Activated CD8-positive, alpha-beta memory T cell treated with anti-CD3 and anti-CD28 coated beads, Interleukin-2, amount 10 ng/mL, durations not matched to agents 7 days and 5 days (primary cell): Measurements from ENCODE around the gene HS6ST2. TPM values are rescaled to one million over a fixed set of nuclear protein-coding genes. Genes with fewer than 3 reads are reported as not detected.
"Not testable (repeated sequence)": the region's sequence is repeated elsewhere in the genome, so short reads cannot be mapped to it uniquely, and the experiment has no call there.

Experiments used
- ATAC-seq: fragments of 150-1000 bp; cut with Tn5 transposase; one replicate; pipeline ENCODE4 v1.10.0; 2021; ENCODE audit warnings: moderate library complexity
- CTCF ChIA-PET: fragments of 350-600 bp; sonication (Branson Sonifier 250); formaldehyde crosslinking; loops from one replicate; lab custom pipeline; 2021; ENCODE audit warnings: antibody characterized with exemption; lab: Charles Lee
- DNase-seq: peaks from one replicate; pipeline ENCODE4 v3.0.0-alpha.2; 2020
- H3K27ac Mint-ChIP-seq: one replicate; pipeline ENCODE4 v1.8.0; 2021; ENCODE audit warnings: mild to moderate bottlenecking, mixed read lengths
- H3K27me3 Mint-ChIP-seq: one replicate; pipeline ENCODE4 v1.8.0; 2021; ENCODE audit warnings: mixed read lengths
- H3K36me3 Mint-ChIP-seq: one replicate; pipeline ENCODE4 v1.8.0; 2021; ENCODE audit warnings: mild to moderate bottlenecking, mixed read lengths
- H3K4me1 Mint-ChIP-seq: one replicate; pipeline ENCODE4 v1.8.0; 2021; ENCODE audit warnings: mixed read lengths
- H3K4me3 Mint-ChIP-seq: one replicate; pipeline ENCODE4 v1.8.0; 2021; ENCODE audit warnings: mild to moderate bottlenecking, moderate library complexity, mixed read lengths
- H3K9me3 Mint-ChIP-seq: one replicate; pipeline ENCODE4 v1.8.0; 2022; ENCODE audit warnings: low read depth, mixed read lengths
- total RNA-seq, 2 experiments: library from RNA; stranded (reverse); gene quantifications; one replicate each; pipeline ENCODE4 v1.2.3, GENCODE V29; 2021

Gene HS6ST2
- total RNA-seq, 2 experiments from 2014 or later = 0.14 TPM; not detected in 1

- CTCF ChIA-PET = no interaction called here
- no peak overlapping the region for H3K27ac Mint-ChIP-seq
- DNase-seq = no peak
These were observed 978 bp downstream of the HS6ST2 start for GRCh38 chrX:132957211-132958090.

GRCh38 chrX:132956421-132957210 is 1.8 kb downstream of the HS6ST2 start:
- Mint-ChIP-seq H3K36me3 (no peaks in the 10 kb centered on the region), H3K27me3 (peaks cover 53% of the 10 kb centered on the region), H3K9me3 (no peaks in the 10 kb centered on the region), H3K4me3 (no peak overlapping the region), H3K27ac (no peak overlapping the region), H3K4me1 (peaks cover 1% of the 10 kb centered on the region)
- DNase-seq (no peak), ATAC-seq (no peak)
- CTCF ChIA-PET = no interaction called here

More at GRCh38 chrX:132957211-132958090, 978 bp downstream of the HS6ST2 start:
- Mint-ChIP-seq H3K9me3 (no peaks in the 10 kb centered on the region), H3K36me3 (no peaks in the 10 kb centered on the region), H3K4me1 (peaks cover 1% of the 10 kb centered on the region), H3K4me3 (no peak overlapping the region), H3K27me3 (peaks cover 51% of the 10 kb centered on the region)
- no peak for ATAC-seq

DNA sequence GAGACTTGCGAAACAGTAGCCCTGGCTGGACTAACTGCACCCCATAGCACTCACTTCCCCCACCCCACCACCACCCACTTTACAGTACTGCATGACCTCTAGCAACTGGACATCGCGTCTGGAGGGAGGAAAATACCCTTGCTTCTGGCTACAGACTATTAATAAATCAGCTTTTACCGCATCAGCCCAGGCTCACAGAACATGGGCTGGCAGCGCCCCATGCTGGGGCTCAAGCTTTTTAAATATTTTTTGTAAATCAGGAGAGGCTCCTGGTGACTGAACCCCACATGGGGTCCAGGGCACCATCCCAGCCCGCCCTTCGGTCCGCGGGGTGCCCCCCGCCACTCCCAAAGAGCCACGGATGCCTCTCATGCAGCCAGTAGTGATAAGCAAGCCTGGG is 2.7 kb downstream of the HS6ST2 start:
- H3K4me3 Mint-ChIP-seq = no peak overlapping the region
- H3K4me1 Mint-ChIP-seq = peaks cover 1% of the 10 kb centered on the region
- H3K27ac Mint-ChIP-seq = no peak overlapping the region
- DNase-seq (no peak), ATAC-seq (no peak)
- H3K9me3 Mint-ChIP-seq = no peaks in the 10 kb centered on the region
- H3K36me3 Mint-ChIP-seq = no peaks in the 10 kb centered on the region
- peaks cover 53% of the 10 kb centered on the region for H3K27me3 Mint-ChIP-seq
- CTCF ChIA-PET = no interaction called here

- no peaks in the 10 kb centered on the region for H3K36me3 Mint-ChIP-seq
- no peak for DNase-seq
- peaks cover 1% of the 10 kb centered on the region for H3K4me1 Mint-ChIP-seq
- CTCF ChIA-PET = no interaction called here
- H3K27me3 Mint-ChIP-seq = peaks cover 50% of the 10 kb centered on the region
- no peak for ATAC-seq
- no peaks in the 10 kb centered on the region for H3K9me3 Mint-ChIP-seq
- no peak overlapping the region for H3K4me3 Mint-ChIP-seq
- no peak overlapping the region for H3K27ac Mint-ChIP-seq
These were observed 4.1 kb downstream of the HS6ST2 start for GRCh38 chrX:132954323-132954722.

- Mint-ChIP-seq H3K27me3 (peaks cover 41% of the 10 kb centered on the region), H3K36me3 (no peaks in the 10 kb centered on the region), H3K27ac (no peak overlapping the region), H3K4me1 (peaks cover 1% of the 10 kb centered on the region), H3K4me3 (no peak overlapping the region), H3K9me3 (no peaks in the 10 kb centered on the region)
- DNase-seq (no peak), ATAC-seq (no peak)
- CTCF ChIA-PET = no interaction called here
These were observed 5.1 kb downstream of the HS6ST2 start for GRCh38 chrX:132953354-132953753.

DNA sequence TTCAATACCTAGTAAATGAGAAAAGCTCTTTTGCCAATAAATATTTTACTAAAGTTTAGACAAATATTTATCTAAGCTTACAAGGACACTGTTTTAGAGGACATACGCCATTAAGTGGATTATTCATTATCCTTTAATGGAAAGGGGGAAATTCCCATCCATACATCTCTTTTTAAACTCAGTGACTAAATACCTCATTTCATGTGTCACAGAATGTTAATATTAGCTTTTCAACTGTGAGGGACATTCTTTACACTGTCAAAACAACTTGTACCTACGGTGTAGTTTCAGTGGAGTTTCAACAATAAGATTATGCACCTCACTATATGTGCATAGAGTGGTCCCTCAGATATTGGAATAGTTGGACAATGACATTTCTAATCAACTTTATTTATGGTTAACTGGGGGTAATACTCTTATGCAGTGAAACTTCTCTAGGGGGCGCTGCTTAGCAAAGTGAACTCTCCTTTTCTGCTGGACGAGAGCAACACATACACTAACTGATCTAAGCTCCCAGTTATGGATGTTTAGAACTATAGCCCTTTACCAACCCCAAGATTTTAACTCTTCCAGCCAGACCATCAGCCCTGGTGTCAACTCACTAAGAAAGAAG is 9.7 kb downstream of the HS6ST2 start:
- Mint-ChIP-seq H3K9me3 (no peaks in the 10 kb centered on the region), H3K4me3 (no peak overlapping the region), H3K27me3 (peaks cover 10% of the 10 kb centered on the region), H3K36me3 (no peaks in the 10 kb centered on the region), H3K27ac (no peak overlapping the region), H3K4me1 (no peaks in the 10 kb centered on the region)
- ATAC-seq = no peak
- no peak for DNase-seq
- CTCF ChIA-PET = no interaction called here

GRCh38 chrX:132945055-132945599 is 13.3 kb downstream of the HS6ST2 start:
- H3K4me3 Mint-ChIP-seq, H3K27me3 Mint-ChIP-seq, H3K9me3 Mint-ChIP-seq, DNase-seq, ATAC-seq, H3K27ac Mint-ChIP-seq, CTCF ChIA-PET, H3K36me3 Mint-ChIP-seq, H3K4me1 Mint-ChIP-seq: not testable (repeated sequence)

DNA sequence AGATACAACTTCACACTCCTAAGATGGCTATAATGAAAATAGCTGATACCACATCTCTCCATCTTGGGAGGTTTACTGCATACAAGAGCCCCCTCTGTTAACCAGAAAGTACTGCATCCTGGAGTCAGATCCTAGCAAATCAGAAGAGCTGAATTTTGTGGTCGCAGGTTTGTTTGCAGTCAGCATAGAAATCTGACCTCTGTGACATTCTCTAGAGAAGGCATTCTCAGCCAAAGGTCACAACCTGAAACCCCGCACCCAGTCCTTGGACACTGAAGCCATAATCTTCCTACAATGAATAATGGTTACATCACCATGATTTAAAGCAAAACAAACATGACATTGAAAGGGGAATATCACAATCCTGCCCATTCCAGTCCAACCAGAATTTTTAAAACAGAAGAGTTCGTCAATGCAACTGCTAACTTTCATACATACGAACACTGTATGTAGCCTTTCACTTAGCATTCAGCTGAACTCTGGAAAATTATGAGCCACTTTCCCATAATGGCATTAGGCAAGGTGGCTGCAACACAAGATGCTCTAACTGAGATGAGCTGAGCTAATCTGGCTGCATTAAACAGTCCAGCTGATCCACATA is 17.6 kb downstream of the HS6ST2 start:
- no peak for DNase-seq
- Mint-ChIP-seq H3K4me1 (no peaks in the 10 kb centered on the region), H3K9me3 (no peaks in the 10 kb centered on the region), H3K36me3 (no peaks in the 10 kb centered on the region), H3K27me3 (no peaks in the 10 kb centered on the region), H3K4me3 (no peak overlapping the region), H3K27ac (no peak overlapping the region)
- CTCF ChIA-PET = no interaction called here
- no peak for ATAC-seq

- H3K27ac Mint-ChIP-seq = no peak overlapping the region
These were observed 25.3 kb downstream of the HS6ST2 start for GRCh38 chrX:132933170-132933569.

DNA sequence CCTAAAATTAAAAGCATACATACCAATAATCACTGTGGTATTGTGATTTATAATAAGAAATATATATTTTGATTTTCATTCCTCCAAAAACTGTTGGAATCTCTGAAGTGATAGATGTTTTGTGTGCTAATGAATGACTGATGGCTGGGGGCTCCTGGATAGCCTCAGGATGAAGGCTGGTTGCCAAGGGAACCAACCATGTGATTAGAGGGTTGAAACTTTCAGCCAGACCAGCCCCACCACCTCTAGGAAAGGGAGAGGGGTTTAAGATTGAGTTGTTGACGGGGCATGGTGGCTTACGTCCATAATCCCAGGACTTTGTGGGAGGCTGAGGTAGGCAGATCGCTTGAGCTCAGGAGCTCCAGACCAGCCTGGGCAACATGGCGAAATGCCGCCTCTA is 34.0 kb downstream of the HS6ST2 start:
- Mint-ChIP-seq H3K9me3 (no peaks in the 10 kb centered on the region), H3K4me1 (no peaks in the 10 kb centered on the region), H3K4me3 (no peak overlapping the region), H3K36me3 (no peaks in the 10 kb centered on the region), H3K27ac (no peak overlapping the region), H3K27me3 (no peaks in the 10 kb centered on the region)
- CTCF ChIA-PET = no interaction called here
- DNase-seq (no peak), ATAC-seq (no peak)

More at GRCh38 chrX:132933170-132933569, 25.3 kb downstream of the HS6ST2 start:
- no peaks in the 10 kb centered on the region for H3K9me3 Mint-ChIP-seq
- no peak for DNase-seq
- no peaks in the 10 kb centered on the region for H3K4me1 Mint-ChIP-seq
- H3K4me3 Mint-ChIP-seq = no peak overlapping the region
- no peak for ATAC-seq
- CTCF ChIA-PET = no interaction called here
- H3K27me3 Mint-ChIP-seq = no peaks in the 10 kb centered on the region
- no peaks in the 10 kb centered on the region for H3K36me3 Mint-ChIP-seq

GRCh38 chrX:132918523-132918922 is 39.9 kb downstream of the HS6ST2 start:
- H3K4me1 Mint-ChIP-seq = no peaks in the 10 kb centered on the region
- no peak overlapping the region for H3K27ac Mint-ChIP-seq
- H3K36me3 Mint-ChIP-seq = no peaks in the 10 kb centered on the region
- DNase-seq = no peak
- CTCF ChIA-PET = no interaction called here
- H3K4me3 Mint-ChIP-seq = no peak overlapping the region
- H3K9me3 Mint-ChIP-seq = no peaks in the 10 kb centered on the region
- H3K27me3 Mint-ChIP-seq = no peaks in the 10 kb centered on the region
- no peak for ATAC-seq

GRCh38 chrX:132916349-132916748 is 42.1 kb downstream of the HS6ST2 start:
- Mint-ChIP-seq H3K27ac (no peak overlapping the region), H3K4me1 (no peaks in the 10 kb centered on the region), H3K4me3 (no peak overlapping the region), H3K27me3 (no peaks in the 10 kb centered on the region), H3K36me3 (no peaks in the 10 kb centered on the region), H3K9me3 (no peaks in the 10 kb centered on the region)
- DNase-seq = no peak
- no peak for ATAC-seq
- CTCF ChIA-PET = no interaction called here

- no peaks in the 10 kb centered on the region for H3K27me3 Mint-ChIP-seq
- ATAC-seq (no peak), DNase-seq (no peak)
- no peaks in the 10 kb centered on the region for H3K36me3 Mint-ChIP-seq
- no peak overlapping the region for H3K27ac Mint-ChIP-seq
- H3K9me3 Mint-ChIP-seq = no peaks in the 10 kb centered on the region
- CTCF ChIA-PET = no interaction called here
- no peak overlapping the region for H3K4me3 Mint-ChIP-seq
- H3K4me1 Mint-ChIP-seq = no peaks in the 10 kb centered on the region
These were observed 48.8 kb downstream of the HS6ST2 start for GRCh38 chrX:132909643-132910042.
